H1 (cell line): ENCODE data around the gene ITSN1. TPM values are rescaled to one million over a fixed set of nuclear protein-coding genes. Genes with fewer than 3 reads are reported as not detected.

Source experiments
- ASH2L ChIP-seq: fragments of 200-600, 300-600 bp; sonication (generic); IDR thresholded peaks from one replicate; pipeline ENCODE4 v1.7.1; 2017; ENCODE audit warnings: low read length
- CBX8 ChIP-seq: fragments of 300-800, 300-1000 bp; sonication (generic); IDR thresholded peaks from 2 replicates; pipeline ENCODE4 v1.7.1; 2016; ENCODE audit warnings: low read depth, low read length, borderline replicate concordance
- EP300 ChIP-seq, 2 experiments: IDR thresholded peaks; 1 replicate in 1 of 2; 2 replicates in 1 of 2; pipeline ENCODE4 v1.6.1; 2011 to 2012; ENCODE audit warnings: low read depth in 2 of 2, low read length in 2 of 2, mild to moderate bottlenecking in 2 of 2, borderline replicate concordance in 1 of 2, inconsistent platforms in 1 of 2, moderate library complexity in 1 of 2
- KDM4A ChIP-seq: IDR thresholded peaks from one replicate; pipeline ENCODE4 v1.7.1; 2012; ENCODE audit warnings: low read depth, mild to moderate bottlenecking, moderate library complexity, low read length, inconsistent platforms; ENCODE audit not compliant: severe bottlenecking
- RAD21 ChIP-seq, 2 experiments: IDR thresholded peaks in 1 of 2; conservative IDR thresholded peaks in 1 of 2; 2 replicates each; pipeline ENCODE4 v1.6.1; 2011; ENCODE audit warnings: low read depth in 2 of 2, low read length in 2 of 2, improper control_type of control experiment in 1 of 2, inconsistent platforms in 1 of 2, mild to moderate bottlenecking in 1 of 2, moderate library complexity in 1 of 2
- SUZ12 ChIP-seq: fragments of 200-600 bp; sonication (generic); IDR thresholded peaks from 2 replicates; pipeline ENCODE4 v1.6.1; 2012; ENCODE audit warnings: mild to moderate bottlenecking, inconsistent platforms, low read length, moderate library complexity, mixed read lengths
- TEAD4 ChIP-seq: IDR thresholded peaks from 2 replicates; pipeline ENCODE4 v1.6.1; 2012; ENCODE audit warnings: low read depth, low read length, inconsistent platforms, mixed read lengths
- polyA plus RNA-seq, 7 experiments: library from polyadenylated mRNA; depleted of rRNA in 3 of 7; stranded (reverse) in 5 of 7; unstranded in 2 of 7; fragments of >200 nt in 5 of 7; fragments of 200-250 nt in 2 of 7; gene quantifications; 1 replicate in 5 of 7; 2 replicates in 1 of 7; 4 replicates in 1 of 7; pipeline versions ENCODE4 v1.2.1 to v1.2.3, GENCODE V29; 2011 to 2013; ENCODE audit warnings: missing spikeins in 2 of 7, mixed read lengths in 2 of 7
- total RNA-seq: library from RNA; stranded (reverse); fragmentation: NEBNext Ultra II Directional; extraction: Animal tissue kit (Norgen Biotek cat#: 25700); gene quantifications from 2 replicates; pipeline ENCODE4 v1.2.1, GENCODE V29; 2021
- TF ChIP-seq, protein P1 (sequence below): fragments of 300-600 bp; sonication (generic); IDR thresholded peaks from 2 replicates; pipeline ENCODE4 v1.7.1; 2012; ENCODE audit warnings: low read length, moderate library complexity, mild to moderate bottlenecking, inconsistent platforms; ENCODE audit not compliant: insufficient replicate concordance
- TF ChIP-seq, protein P2 (sequence below): IDR thresholded peaks from 2 replicates; pipeline ENCODE4 v1.6.1; 2012; ENCODE audit warnings: inconsistent platforms
- TF ChIP-seq, protein P3 (sequence below): IDR thresholded peaks from 2 replicates; pipeline ENCODE4 v1.6.1; 2012; ENCODE audit warnings: inconsistent platforms

Gene ITSN1
- total and polyA plus RNA-seq, 2 of the 8 experiments (the other 6 are each of a cell fraction or from before 2014, with no cell fraction given): 60.8 to 78.1 TPM

DNA sequence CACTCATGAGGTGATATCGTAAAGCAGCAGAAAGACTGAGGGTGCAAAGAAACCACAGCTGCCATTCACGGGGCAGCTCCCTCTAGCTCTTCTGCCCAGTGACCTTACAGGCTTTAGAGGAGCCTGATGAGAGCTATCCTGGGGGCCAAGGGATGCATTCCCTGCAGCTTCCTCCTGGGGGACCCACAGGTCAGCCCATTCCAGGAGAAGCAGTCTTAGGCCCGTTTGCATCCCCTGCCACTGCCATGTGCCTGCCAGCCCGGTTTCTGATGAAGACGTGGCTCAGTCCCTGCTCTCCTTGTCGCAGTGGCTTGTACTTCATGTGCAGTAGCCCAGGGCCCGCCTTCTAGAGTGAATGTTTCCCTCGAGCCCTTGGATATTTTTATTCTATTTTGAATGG is 250.6 kb downstream of the ITSN1 start (continued):
- TF ChIP-seq, protein P1, sequence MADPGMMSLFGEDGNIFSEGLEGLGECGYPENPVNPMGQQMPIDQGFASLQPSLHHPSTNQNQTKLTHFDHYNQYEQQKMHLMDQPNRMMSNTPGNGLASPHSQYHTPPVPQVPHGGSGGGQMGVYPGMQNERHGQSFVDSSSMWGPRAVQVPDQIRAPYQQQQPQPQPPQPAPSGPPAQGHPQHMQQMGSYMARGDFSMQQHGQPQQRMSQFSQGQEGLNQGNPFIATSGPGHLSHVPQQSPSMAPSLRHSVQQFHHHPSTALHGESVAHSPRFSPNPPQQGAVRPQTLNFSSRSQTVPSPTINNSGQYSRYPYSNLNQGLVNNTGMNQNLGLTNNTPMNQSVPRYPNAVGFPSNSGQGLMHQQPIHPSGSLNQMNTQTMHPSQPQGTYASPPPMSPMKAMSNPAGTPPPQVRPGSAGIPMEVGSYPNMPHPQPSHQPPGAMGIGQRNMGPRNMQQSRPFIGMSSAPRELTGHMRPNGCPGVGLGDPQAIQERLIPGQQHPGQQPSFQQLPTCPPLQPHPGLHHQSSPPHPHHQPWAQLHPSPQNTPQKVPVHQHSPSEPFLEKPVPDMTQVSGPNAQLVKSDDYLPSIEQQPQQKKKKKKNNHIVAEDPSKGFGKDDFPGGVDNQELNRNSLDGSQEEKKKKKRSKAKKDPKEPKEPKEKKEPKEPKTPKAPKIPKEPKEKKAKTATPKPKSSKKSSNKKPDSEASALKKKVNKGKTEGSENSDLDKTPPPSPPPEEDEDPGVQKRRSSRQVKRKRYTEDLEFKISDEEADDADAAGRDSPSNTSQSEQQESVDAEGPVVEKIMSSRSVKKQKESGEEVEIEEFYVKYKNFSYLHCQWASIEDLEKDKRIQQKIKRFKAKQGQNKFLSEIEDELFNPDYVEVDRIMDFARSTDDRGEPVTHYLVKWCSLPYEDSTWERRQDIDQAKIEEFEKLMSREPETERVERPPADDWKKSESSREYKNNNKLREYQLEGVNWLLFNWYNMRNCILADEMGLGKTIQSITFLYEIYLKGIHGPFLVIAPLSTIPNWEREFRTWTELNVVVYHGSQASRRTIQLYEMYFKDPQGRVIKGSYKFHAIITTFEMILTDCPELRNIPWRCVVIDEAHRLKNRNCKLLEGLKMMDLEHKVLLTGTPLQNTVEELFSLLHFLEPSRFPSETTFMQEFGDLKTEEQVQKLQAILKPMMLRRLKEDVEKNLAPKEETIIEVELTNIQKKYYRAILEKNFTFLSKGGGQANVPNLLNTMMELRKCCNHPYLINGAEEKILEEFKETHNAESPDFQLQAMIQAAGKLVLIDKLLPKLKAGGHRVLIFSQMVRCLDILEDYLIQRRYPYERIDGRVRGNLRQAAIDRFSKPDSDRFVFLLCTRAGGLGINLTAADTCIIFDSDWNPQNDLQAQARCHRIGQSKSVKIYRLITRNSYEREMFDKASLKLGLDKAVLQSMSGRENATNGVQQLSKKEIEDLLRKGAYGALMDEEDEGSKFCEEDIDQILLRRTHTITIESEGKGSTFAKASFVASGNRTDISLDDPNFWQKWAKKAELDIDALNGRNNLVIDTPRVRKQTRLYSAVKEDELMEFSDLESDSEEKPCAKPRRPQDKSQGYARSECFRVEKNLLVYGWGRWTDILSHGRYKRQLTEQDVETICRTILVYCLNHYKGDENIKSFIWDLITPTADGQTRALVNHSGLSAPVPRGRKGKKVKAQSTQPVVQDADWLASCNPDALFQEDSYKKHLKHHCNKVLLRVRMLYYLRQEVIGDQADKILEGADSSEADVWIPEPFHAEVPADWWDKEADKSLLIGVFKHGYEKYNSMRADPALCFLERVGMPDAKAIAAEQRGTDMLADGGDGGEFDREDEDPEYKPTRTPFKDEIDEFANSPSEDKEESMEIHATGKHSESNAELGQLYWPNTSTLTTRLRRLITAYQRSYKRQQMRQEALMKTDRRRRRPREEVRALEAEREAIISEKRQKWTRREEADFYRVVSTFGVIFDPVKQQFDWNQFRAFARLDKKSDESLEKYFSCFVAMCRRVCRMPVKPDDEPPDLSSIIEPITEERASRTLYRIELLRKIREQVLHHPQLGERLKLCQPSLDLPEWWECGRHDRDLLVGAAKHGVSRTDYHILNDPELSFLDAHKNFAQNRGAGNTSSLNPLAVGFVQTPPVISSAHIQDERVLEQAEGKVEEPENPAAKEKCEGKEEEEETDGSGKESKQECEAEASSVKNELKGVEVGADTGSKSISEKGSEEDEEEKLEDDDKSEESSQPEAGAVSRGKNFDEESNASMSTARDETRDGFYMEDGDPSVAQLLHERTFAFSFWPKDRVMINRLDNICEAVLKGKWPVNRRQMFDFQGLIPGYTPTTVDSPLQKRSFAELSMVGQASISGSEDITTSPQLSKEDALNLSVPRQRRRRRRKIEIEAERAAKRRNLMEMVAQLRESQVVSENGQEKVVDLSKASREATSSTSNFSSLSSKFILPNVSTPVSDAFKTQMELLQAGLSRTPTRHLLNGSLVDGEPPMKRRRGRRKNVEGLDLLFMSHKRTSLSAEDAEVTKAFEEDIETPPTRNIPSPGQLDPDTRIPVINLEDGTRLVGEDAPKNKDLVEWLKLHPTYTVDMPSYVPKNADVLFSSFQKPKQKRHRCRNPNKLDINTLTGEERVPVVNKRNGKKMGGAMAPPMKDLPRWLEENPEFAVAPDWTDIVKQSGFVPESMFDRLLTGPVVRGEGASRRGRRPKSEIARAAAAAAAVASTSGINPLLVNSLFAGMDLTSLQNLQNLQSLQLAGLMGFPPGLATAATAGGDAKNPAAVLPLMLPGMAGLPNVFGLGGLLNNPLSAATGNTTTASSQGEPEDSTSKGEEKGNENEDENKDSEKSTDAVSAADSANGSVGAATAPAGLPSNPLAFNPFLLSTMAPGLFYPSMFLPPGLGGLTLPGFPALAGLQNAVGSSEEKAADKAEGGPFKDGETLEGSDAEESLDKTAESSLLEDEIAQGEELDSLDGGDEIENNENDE: no peak
- TF ChIP-seq TEAD4 (peak; percentile 70), SUZ12 (no peak), EP300 (IDR thresholded peaks at IDR 0.05; ENCODE audit: borderline replicate concordance in 1 of 2, low read depth in 2 of 2, low read length in 2 of 2) (no peak), ASH2L (no peak), KDM4A (no peak), CBX8 (no peak), RAD21 (IDR thresholded peaks at IDR 0.05 in 1 of 2, conservative IDR thresholded peaks at IDR 0.05 in 1 of 2; ENCODE audit: low read depth in 2 of 2, low read length in 2 of 2) (peak; percentile 70 to 81)
- TF ChIP-seq, protein P2, sequence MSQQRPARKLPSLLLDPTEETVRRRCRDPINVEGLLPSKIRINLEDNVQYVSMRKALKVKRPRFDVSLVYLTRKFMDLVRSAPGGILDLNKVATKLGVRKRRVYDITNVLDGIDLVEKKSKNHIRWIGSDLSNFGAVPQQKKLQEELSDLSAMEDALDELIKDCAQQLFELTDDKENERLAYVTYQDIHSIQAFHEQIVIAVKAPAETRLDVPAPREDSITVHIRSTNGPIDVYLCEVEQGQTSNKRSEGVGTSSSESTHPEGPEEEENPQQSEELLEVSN: peak; percentile 86
- TF ChIP-seq, protein P3, sequence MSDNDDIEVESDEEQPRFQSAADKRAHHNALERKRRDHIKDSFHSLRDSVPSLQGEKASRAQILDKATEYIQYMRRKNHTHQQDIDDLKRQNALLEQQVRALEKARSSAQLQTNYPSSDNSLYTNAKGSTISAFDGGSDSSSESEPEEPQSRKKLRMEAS: peak; percentile 97
